ENCODE results near the gene WNT1.
A peak's percentile ranks its signal among the peaks of the same experiment; 100 is the strongest.

WNT1 gene

GRCh38 chr12:48978291-48978740, at the start of gene WNT1:
TSS of gene WNT1 (plus strand) at chr12:48978322. CDS start at chr12:48978651, 329 bp downstream.
- no peak for TF ChIP-seq CTCF (IDR thresholded peaks at IDR 0.05; ENCODE audit: low read depth, low read length)
- no peak within 1 kb of the TSS for H3K4me3 ChIP-seq (replicated peaks in 1 of 2; ENCODE audit: low read depth in 2 of 2, low read length in 2 of 2)
- no peak for DNase-seq (ENCODE audit: low read depth in 2 of 2)

- DNase-seq (ENCODE audit: low read depth in 2 of 2), result no peak
- H3K4me3 ChIP-seq (replicated peaks in 1 of 2; ENCODE audit: low read depth in 2 of 2, low read length in 2 of 2), result no peak overlapping the region
- TF ChIP-seq CTCF (IDR thresholded peaks at IDR 0.05; ENCODE audit: low read depth, low read length), result no peak
Measured at GRCh38 chr12:48929551-48929950, 48.6 kb upstream of the WNT1 start.

- no peak overlapping the region for H3K4me3 ChIP-seq (replicated peaks in 1 of 2; ENCODE audit: low read depth in 2 of 2, low read length in 2 of 2)
- no peak for TF ChIP-seq CTCF (IDR thresholded peaks at IDR 0.05; ENCODE audit: low read depth, low read length)
- no peak for DNase-seq (ENCODE audit: low read depth in 2 of 2)
Measured at GRCh38 chr12:48930475-48930874, 47.6 kb upstream of the WNT1 start.

- no peak for TF ChIP-seq CTCF (IDR thresholded peaks at IDR 0.05; ENCODE audit: low read depth, low read length)
- DNase-seq (ENCODE audit: low read depth in 2 of 2), result no peak
- no peak overlapping the region for H3K4me3 ChIP-seq (replicated peaks in 1 of 2; ENCODE audit: low read depth in 2 of 2, low read length in 2 of 2)
Measured at GRCh38 chr12:48932878-48933277, 45.2 kb upstream of the WNT1 start.

- TF ChIP-seq CTCF (IDR thresholded peaks at IDR 0.05; ENCODE audit: low read depth, low read length), result no peak
- no peak for DNase-seq (ENCODE audit: low read depth in 2 of 2)
- no peak overlapping the region for H3K4me3 ChIP-seq (replicated peaks in 1 of 2; ENCODE audit: low read depth in 2 of 2, low read length in 2 of 2)
Measured at GRCh38 chr12:48933664-48934311, 44.3 kb upstream of the WNT1 start.

- no peak for TF ChIP-seq CTCF (IDR thresholded peaks at IDR 0.05; ENCODE audit: low read depth, low read length)
- peak in 1 of 2 donors; percentile 13 for DNase-seq (ENCODE audit: low read depth in 2 of 2)
- H3K4me3 ChIP-seq (replicated peaks in 1 of 2; ENCODE audit: low read depth in 2 of 2, low read length in 2 of 2), result no peak overlapping the region
Measured at GRCh38 chr12:48934312-48934706, 43.8 kb upstream of the WNT1 start.

All from cardiac fibroblast (primary cell).